GM18858 (cell line): ENCODE data around the gene TNS3.
A peak's percentile ranks its signal among the peaks of the same experiment; 100 is the strongest.

ENCODE experiments used
- ATAC-seq: cut with Tn5 transposase; IDR thresholded peaks from one replicate; pipeline ENCODE4 v1.9.1; 2021; ENCODE audit not compliant: unreplicated experiment

Gene TNS3

GRCh38 chr7:47565640-47566250, 16.2 kb downstream of the TNS3 start:
- no peak for ATAC-seq

- no peak for ATAC-seq
Measured at GRCh38 chr7:47563521-47563920, 18.4 kb downstream of the TNS3 start.

GRCh38 chr7:47561715-47562446, 20.0 kb downstream of the TNS3 start:
- ATAC-seq = no peak

- no peak for ATAC-seq
Measured at GRCh38 chr7:47559306-47560220, 22.3 kb downstream of the TNS3 start.

GRCh38 chr7:47557694-47558670, 23.9 kb downstream of the TNS3 start:
- no peak for ATAC-seq

GRCh38 chr7:47557317-47557693, 24.6 kb downstream of the TNS3 start:
- ATAC-seq = no peak

- ATAC-seq = no peak
Measured at GRCh38 chr7:47556511-47557180, 25.3 kb downstream of the TNS3 start.

GRCh38 chr7:47553309-47553708, 28.6 kb downstream of the TNS3 start:
- ATAC-seq = no peak

- peak; percentile 100 for ATAC-seq
Measured at GRCh38 chr7:47552621-47553020, 29.3 kb downstream of the TNS3 start.

- no peak for ATAC-seq
Measured at GRCh38 chr7:47551668-47552440, 30.1 kb downstream of the TNS3 start.

- ATAC-seq = no peak
Measured at GRCh38 chr7:47550788-47551470, 31.0 kb downstream of the TNS3 start.

- no peak for ATAC-seq
Measured at GRCh38 chr7:47549916-47550315, 32.0 kb downstream of the TNS3 start.

- ATAC-seq = no peak
Measured at GRCh38 chr7:47549397-47549796, 32.5 kb downstream of the TNS3 start.

- ATAC-seq = no peak
Measured at GRCh38 chr7:47548546-47548945, 33.4 kb downstream of the TNS3 start.

GRCh38 chr7:47546733-47547494, 35.0 kb downstream of the TNS3 start:
- ATAC-seq = no peak

- no peak for ATAC-seq
Measured at GRCh38 chr7:47546171-47546570, 35.7 kb downstream of the TNS3 start.

GRCh38 chr7:47544416-47544815, 37.5 kb downstream of the TNS3 start:
- ATAC-seq = no peak

GRCh38 chr7:47543714-47544113, 38.2 kb downstream of the TNS3 start:
- ATAC-seq = no peak
